Cardiac septum (tissue), 1 donor: ENCODE results near the gene UBE2G2. TPM values are rescaled to one million over a fixed set of nuclear protein-coding genes. Genes with fewer than 3 reads are reported as not detected.

Source experiments
- DNase-seq: peaks from one replicate; pipeline ENCODE4 v3.0.0-alpha.2; 2020; ENCODE audit warnings: low spot score
- intact Hi-C: fragments of 100-400 bp; cut with DNase I; formaldehyde crosslinking; loops from one replicate; pipeline ENCODE4 v1.14.0; 2022
- total RNA-seq: library from RNA; stranded (reverse); fragmentation: NEBNext Ultra II Directional; extraction: Animal tissue kit (Norgen Biotek cat#: 25700); gene quantifications from one replicate; pipeline ENCODE4 v1.2.1, GENCODE V29; 2021
- donor health status: DM: no; HTN: no; CAD: no.

Gene UBE2G2
- total RNA-seq, 1 donor from 2014 or later, result 69.7 TPM

GRCh38 chr21:44759628-44760285, 41.9 kb downstream of the UBE2G2 start:
- intact Hi-C loops, result no loop called here
- peak; percentile 60 for DNase-seq

GRCh38 chr21:44758781-44759627, 42.6 kb downstream of the UBE2G2 start:
- intact Hi-C loops, result no loop called here
- DNase-seq, result peak; percentile 60

- intact Hi-C loops, result no loop called here
- DNase-seq, result peak; percentile 70
These were observed 43.5 kb downstream of the UBE2G2 start for GRCh38 chr21:44758141-44758561.

GRCh38 chr21:44757731-44758130, 43.9 kb downstream of the UBE2G2 start:
- DNase-seq, result peak; percentile 27
- intact Hi-C loops, result no loop called here

- no peak for DNase-seq
- intact Hi-C loops, result no loop called here
These were observed 45.0 kb downstream of the UBE2G2 start for GRCh38 chr21:44756423-44757185.

- intact Hi-C loops, result no loop called here
- DNase-seq, result no peak
These were observed 46.4 kb downstream of the UBE2G2 start for GRCh38 chr21:44755227-44755626.

GRCh38 chr21:44753357-44753756, 48.3 kb downstream of the UBE2G2 start:
- no peak for DNase-seq

GRCh38 chr21:44752671-44753235, 48.9 kb downstream of the UBE2G2 start:
- no peak for DNase-seq
- intact Hi-C loops, result no loop called here

More at GRCh38 chr21:44753357-44753756, 48.3 kb downstream of the UBE2G2 start:
- intact Hi-C loops, result no loop called here

- no peak for DNase-seq
- intact Hi-C loops, result no loop called here
These were observed 49.6 kb downstream of the UBE2G2 start for GRCh38 chr21:44751799-44752636.

GRCh38 chr21:44751186-44751798, 50.3 kb downstream of the UBE2G2 start:
- intact Hi-C loops, result no loop called here
- DNase-seq, result no peak

- intact Hi-C loops, result no loop called here
- DNase-seq, result no peak
These were observed 51.0 kb downstream of the UBE2G2 start for GRCh38 chr21:44750675-44751025.

- intact Hi-C loops, result no loop called here
- DNase-seq, result no peak
These were observed 51.6 kb downstream of the UBE2G2 start for GRCh38 chr21:44749759-44750674.

- intact Hi-C loops, result no loop called here
- DNase-seq, result no peak
These were observed 52.4 kb downstream of the UBE2G2 start for GRCh38 chr21:44749116-44749758.

- intact Hi-C loops, result no loop called here
- no peak for DNase-seq
These were observed 53.0 kb downstream of the UBE2G2 start for GRCh38 chr21:44748621-44749020.

- DNase-seq, result no peak
These were observed 59.0 kb downstream of the UBE2G2 start for GRCh38 chr21:44742418-44743153.

GRCh38 chr21:44741921-44742320, 59.7 kb downstream of the UBE2G2 start:
- DNase-seq, result no peak
- intact Hi-C loops, result no loop called here

More at GRCh38 chr21:44742418-44743153, 59.0 kb downstream of the UBE2G2 start:
- intact Hi-C loops, result no loop called here
